ENCODE measurements around the gene SAPCD2.

DNA sequence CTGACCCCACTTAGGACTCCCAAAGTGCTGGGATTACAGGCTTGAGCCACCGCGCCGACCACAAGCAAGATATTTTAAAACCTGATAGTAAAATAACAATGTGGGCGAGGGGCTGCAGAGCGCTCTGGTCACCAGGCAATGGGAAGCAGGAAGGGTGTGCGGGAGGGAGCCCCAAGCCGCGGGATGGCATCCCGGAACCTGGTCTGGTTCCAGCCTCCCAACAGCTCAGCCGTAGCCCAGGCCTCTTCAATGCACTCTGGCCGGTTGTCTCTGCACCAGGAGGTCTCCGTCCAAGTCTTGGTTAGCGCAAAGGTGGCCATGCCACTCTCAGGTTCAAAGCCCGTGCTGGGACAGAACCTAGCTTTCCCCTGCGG, 6.3 kb upstream of the SAPCD2 start:
- TF ChIP-seq CTCF (IDR thresholded peaks at IDR 0.05) (no peak), POLR2A (IDR thresholded peaks at IDR 0.05) (no peak)
